ENCODE measurements around the gene PCDH15.

DNA sequence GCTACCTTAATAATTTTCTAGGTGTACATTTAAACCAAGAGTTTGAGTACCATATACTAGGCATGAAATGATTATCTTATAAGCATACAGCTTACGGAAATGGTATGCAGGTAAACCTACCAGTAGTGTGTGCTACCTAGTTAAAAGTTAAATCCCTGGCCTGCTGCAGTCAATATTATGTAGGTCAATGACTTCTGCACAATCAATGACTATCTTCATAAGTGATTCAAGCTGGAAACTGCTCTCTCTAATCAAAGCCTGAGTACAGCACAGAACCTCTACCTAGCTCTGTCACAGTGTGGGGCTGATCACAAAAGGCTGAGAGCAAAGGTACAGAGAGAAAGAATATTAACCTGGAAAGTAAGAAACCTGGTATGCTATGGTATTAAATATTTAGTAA, 733.7 kb downstream of the PCDH15 start:
- TF ChIP-seq GATA2 (IDR thresholded peaks at IDR 0.05; ENCODE audit: low read depth, low read length) (no peak), GATA3 (IDR thresholded peaks at IDR 0.05; ENCODE audit: low read depth, low read length) (no peak)
